ENCODE measurements around the gene CTNNA3. TPM values are rescaled to one million over a fixed set of nuclear protein-coding genes. Genes with fewer than 3 reads are reported as not detected.

Gene CTNNA3
- total RNA-seq, 6 donors from 2014 or later = 0.20 to 2.0 TPM; not detected in 4

GRCh38 chr10:66215920-66216319, 1480.1 kb downstream of the CTNNA3 start:
- no peaks in the 10 kb centered on the region for H3K27me3 ChIP-seq
- H3K27ac ChIP-seq = no peak overlapping the region
- DNase-seq (no peak), ATAC-seq (ENCODE audit: low FRiP score in 2 of 2) (no peak)
- 89% methylated on average over 3 of the region's 3 CpGs for WGBS, 2 donors
- H3K36me3 ChIP-seq = no peaks in the 10 kb centered on the region
- no peaks in the 10 kb centered on the region for H3K9me3 ChIP-seq
- no peaks in the 10 kb centered on the region for H3K4me1 ChIP-seq
- no peak overlapping the region for H3K4me3 ChIP-seq
- TF ChIP-seq EP300 (IDR thresholded peaks at IDR 0.05) (no peak), POLR2A (IDR thresholded peaks at IDR 0.05) (no peak), POLR2AphosphoS5 (IDR thresholded peaks at IDR 0.05) (no peak)
- TF ChIP-seq, protein P1, sequence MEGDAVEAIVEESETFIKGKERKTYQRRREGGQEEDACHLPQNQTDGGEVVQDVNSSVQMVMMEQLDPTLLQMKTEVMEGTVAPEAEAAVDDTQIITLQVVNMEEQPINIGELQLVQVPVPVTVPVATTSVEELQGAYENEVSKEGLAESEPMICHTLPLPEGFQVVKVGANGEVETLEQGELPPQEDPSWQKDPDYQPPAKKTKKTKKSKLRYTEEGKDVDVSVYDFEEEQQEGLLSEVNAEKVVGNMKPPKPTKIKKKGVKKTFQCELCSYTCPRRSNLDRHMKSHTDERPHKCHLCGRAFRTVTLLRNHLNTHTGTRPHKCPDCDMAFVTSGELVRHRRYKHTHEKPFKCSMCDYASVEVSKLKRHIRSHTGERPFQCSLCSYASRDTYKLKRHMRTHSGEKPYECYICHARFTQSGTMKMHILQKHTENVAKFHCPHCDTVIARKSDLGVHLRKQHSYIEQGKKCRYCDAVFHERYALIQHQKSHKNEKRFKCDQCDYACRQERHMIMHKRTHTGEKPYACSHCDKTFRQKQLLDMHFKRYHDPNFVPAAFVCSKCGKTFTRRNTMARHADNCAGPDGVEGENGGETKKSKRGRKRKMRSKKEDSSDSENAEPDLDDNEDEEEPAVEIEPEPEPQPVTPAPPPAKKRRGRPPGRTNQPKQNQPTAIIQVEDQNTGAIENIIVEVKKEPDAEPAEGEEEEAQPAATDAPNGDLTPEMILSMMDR (IDR thresholded peaks at IDR 0.05) = no peak

GRCh38 chr10:66214721-66215404, 1481.1 kb downstream of the CTNNA3 start:
- Histone ChIP-seq H3K36me3 (no peaks in the 10 kb centered on the region), H3K27me3 (no peaks in the 10 kb centered on the region), H3K4me3 (no peak overlapping the region), H3K27ac (no peak overlapping the region), H3K9me3 (no peaks in the 10 kb centered on the region), H3K4me1 (no peaks in the 10 kb centered on the region)
- DNase-seq (no peak), ATAC-seq (ENCODE audit: low FRiP score in 2 of 2) (no peak)
- TF ChIP-seq, protein P1 (IDR thresholded peaks at IDR 0.05) = no peak
- TF ChIP-seq POLR2AphosphoS5 (IDR thresholded peaks at IDR 0.05) = no peak
- no peak for TF ChIP-seq EP300 (IDR thresholded peaks at IDR 0.05)
- TF ChIP-seq POLR2A (IDR thresholded peaks at IDR 0.05) = no peak
- 68 to 76% methylated on average over 4 of the region's 4 CpGs for WGBS, 2 donors

DNA sequence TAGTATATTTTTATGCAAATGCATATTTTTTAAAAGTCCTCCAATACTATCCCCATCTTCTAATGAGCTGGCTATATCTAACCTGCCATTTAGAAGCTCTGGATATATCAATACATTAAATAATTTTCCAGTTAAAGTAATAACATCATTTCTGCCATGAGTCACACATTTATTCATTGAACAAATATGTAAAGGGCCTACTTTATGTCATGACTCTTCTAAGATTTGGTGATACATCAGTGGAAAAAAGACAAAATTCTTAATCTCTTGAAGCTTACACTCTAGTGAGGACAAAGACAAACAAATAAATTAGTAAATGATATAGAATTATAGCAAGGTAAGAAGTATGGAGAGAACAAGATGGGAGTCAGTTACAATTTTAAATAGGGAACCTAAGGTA, 1487.0 kb downstream of the CTNNA3 start:
- TF ChIP-seq POLR2A (IDR thresholded peaks at IDR 0.05) = no peak
- TF ChIP-seq, protein P1 (IDR thresholded peaks at IDR 0.05) = no peak
- no peak for TF ChIP-seq EP300 (IDR thresholded peaks at IDR 0.05)
- TF ChIP-seq POLR2AphosphoS5 (IDR thresholded peaks at IDR 0.05) = no peak
- DNase-seq = no peak
- no peak overlapping the region for H3K27ac ChIP-seq
- no peaks in the 10 kb centered on the region for H3K9me3 ChIP-seq
- no peak overlapping the region for H3K4me3 ChIP-seq
- H3K27me3 ChIP-seq = no peaks in the 10 kb centered on the region
- no peak for ATAC-seq (ENCODE audit: low FRiP score in 2 of 2)
- no peaks in the 10 kb centered on the region for H3K36me3 ChIP-seq
- no peaks in the 10 kb centered on the region for H3K4me1 ChIP-seq

DNA sequence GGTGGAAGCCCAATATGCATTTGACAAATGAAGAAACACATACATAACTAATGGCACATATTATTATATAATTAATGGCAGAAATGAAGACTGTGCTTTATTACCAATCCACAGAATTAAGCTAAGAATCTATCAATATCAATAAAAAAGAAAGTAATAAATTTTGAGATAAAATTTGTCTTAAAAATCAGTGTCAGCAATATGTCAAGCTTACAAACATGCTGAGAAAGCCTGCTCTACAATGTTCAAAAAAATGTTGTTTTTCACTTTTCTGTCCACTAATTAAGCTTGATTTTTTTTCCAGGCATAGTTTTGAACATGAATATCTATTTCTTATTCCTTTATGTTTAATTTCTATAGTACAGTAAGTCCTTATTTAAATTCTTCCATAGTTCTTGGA, 1491.2 kb downstream of the CTNNA3 start:
- Histone ChIP-seq H3K36me3 (no peaks in the 10 kb centered on the region), H3K9me3 (no peaks in the 10 kb centered on the region), H3K4me1 (no peaks in the 10 kb centered on the region), H3K27ac (no peak overlapping the region), H3K4me3 (no peak overlapping the region), H3K27me3 (no peaks in the 10 kb centered on the region)
- DNase-seq (no peak), ATAC-seq (ENCODE audit: low FRiP score in 2 of 2) (no peak)
- TF ChIP-seq POLR2A (IDR thresholded peaks at IDR 0.05) = no peak
- TF ChIP-seq EP300 (IDR thresholded peaks at IDR 0.05) = no peak
- TF ChIP-seq, protein P1 (IDR thresholded peaks at IDR 0.05) = no peak
- no peak for TF ChIP-seq POLR2AphosphoS5 (IDR thresholded peaks at IDR 0.05)

DNA sequence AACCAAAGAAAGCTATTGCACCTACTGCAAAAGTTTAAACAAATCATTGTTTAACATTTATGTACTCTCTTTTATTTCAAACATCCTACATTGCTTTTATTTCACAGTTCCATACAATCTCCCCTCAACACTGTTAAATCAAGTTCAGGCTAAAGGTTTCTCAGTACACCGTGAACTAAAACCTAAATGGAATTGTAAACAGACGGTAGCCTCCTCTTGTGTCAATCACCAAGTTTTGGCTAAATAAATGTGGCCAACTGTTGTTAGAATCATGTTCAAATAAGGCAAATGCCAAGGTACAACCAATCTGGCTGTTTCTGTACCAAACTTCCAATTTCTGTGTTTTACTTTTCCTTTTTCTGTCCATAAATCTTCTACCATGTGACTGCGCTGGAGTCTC, 1493.9 kb downstream of the CTNNA3 start:
- Histone ChIP-seq H3K36me3 (no peaks in the 10 kb centered on the region), H3K4me3 (no peak overlapping the region), H3K9me3 (no peaks in the 10 kb centered on the region), H3K27me3 (no peaks in the 10 kb centered on the region), H3K4me1 (no peaks in the 10 kb centered on the region), H3K27ac (no peak overlapping the region)
- DNase-seq (no peak), ATAC-seq (ENCODE audit: low FRiP score in 2 of 2) (no peak)
- TF ChIP-seq POLR2A (IDR thresholded peaks at IDR 0.05) (no peak), POLR2AphosphoS5 (IDR thresholded peaks at IDR 0.05) (no peak), EP300 (IDR thresholded peaks at IDR 0.05) (no peak)
- TF ChIP-seq, protein P1 (IDR thresholded peaks at IDR 0.05) = no peak
- 93 to 96% methylated on average over 3 of the region's 3 CpGs for WGBS, 2 donors

Measured in upper lobe of left lung (tissue), 6 donors.